Gastroesophageal sphincter (tissue), 3 donors: ENCODE results near the gene MYO3B.

ENCODE experiments used
- EP300 ChIP-seq: sonication (generic); formaldehyde crosslinking; IDR thresholded peaks from one replicate; pipeline ENCODE4 v1.6.1; 2017; ENCODE audit warnings: antibody characterized with exemption, mild to moderate bottlenecking
- POLR2A ChIP-seq, 2 donors: fragments of 450-650 bp; IDR thresholded peaks; one replicate each; pipeline ENCODE4 v1.6.1; 2017; ENCODE audit warnings: antibody characterized with exemption in 2 of 2, mild to moderate bottlenecking in 2 of 2, moderate library complexity in 1 of 2
- POLR2AphosphoS5 ChIP-seq: sonication (generic); formaldehyde crosslinking; IDR thresholded peaks from one replicate; pipeline ENCODE4 v1.6.1; 2017; ENCODE audit warnings: antibody characterized with exemption
- TF ChIP-seq, protein P1 (sequence below), 4 experiments: fragments of 200-600 bp in 2 of 4; fragments of 450-650 bp in 2 of 4; sonication (generic) in 1 of 4; IDR thresholded peaks; one replicate each; pipeline ENCODE4 v1.5.1; 2017 to 2019; ENCODE audit warnings: antibody characterized with exemption in 4 of 4, mild to moderate bottlenecking in 2 of 4, moderate library complexity in 2 of 4

DNA sequence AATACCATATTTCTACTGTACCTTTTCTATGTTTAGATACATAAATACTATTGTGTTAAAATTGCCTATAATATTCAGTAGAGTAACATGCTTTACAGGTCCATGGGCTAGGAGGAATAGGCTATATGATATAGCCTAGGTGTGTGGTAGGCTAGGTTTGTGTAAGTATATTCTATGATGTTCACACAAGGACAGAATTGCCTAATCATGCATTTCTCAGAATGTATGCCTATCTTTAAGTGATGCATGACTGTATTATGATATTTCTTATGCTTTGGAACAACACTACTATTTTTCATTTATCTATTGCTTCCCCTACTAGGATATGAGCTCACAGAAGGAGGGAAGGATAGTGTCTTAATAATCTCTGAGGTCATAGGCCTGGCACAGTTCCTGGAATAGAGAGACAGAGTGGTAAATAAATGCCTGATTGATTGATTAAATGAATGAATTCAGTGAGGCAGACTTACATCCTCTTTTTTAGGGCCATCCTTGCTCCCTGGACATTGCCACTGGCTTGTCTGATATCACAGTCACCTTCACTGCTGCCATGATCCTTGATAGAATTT is 121.0 kb downstream of the MYO3B start:
- TF ChIP-seq, protein P1, sequence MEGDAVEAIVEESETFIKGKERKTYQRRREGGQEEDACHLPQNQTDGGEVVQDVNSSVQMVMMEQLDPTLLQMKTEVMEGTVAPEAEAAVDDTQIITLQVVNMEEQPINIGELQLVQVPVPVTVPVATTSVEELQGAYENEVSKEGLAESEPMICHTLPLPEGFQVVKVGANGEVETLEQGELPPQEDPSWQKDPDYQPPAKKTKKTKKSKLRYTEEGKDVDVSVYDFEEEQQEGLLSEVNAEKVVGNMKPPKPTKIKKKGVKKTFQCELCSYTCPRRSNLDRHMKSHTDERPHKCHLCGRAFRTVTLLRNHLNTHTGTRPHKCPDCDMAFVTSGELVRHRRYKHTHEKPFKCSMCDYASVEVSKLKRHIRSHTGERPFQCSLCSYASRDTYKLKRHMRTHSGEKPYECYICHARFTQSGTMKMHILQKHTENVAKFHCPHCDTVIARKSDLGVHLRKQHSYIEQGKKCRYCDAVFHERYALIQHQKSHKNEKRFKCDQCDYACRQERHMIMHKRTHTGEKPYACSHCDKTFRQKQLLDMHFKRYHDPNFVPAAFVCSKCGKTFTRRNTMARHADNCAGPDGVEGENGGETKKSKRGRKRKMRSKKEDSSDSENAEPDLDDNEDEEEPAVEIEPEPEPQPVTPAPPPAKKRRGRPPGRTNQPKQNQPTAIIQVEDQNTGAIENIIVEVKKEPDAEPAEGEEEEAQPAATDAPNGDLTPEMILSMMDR (IDR thresholded peaks at IDR 0.05) = no peak
- no peak for TF ChIP-seq POLR2A (IDR thresholded peaks at IDR 0.05)
- TF ChIP-seq EP300 = no peak
- TF ChIP-seq POLR2AphosphoS5 = no peak
